Panc1 (cell line): ENCODE results near the gene UBAC2. TPM values are rescaled to one million over a fixed set of nuclear protein-coding genes. Genes with fewer than 3 reads are reported as not detected.

Source experiments
- ATAC-seq: fragments of 200-7000 bp; cut with Tn5 transposase; 2 replicates; pipeline ENCODE4 v1.9.1; 2020; ENCODE audit warnings: mild to moderate bottlenecking, moderate library complexity
- BruUV-seq: library from RNA; stranded (reverse); fragments of 400-500 nt; replicated peaks from 2 replicates; lab custom pipeline; 2021; lab: Mats Ljungman, UMichigan
- CTCF ChIA-PET: fragments of 300-600 bp; sonication (Branson Sonifier 250); formaldehyde crosslinking; loops from one replicate; lab custom pipeline; 2022; ENCODE audit warnings: antibody characterized with exemption; lab: Charles Lee
- POLR2A ChIA-PET: fragments of 300-600 bp; sonication (Branson Sonifier 250); formaldehyde crosslinking; loops from one replicate; lab custom pipeline; 2022; ENCODE audit warnings: antibody characterized with exemption; lab: Charles Lee
- DNase-seq: peaks from one replicate; pipeline ENCODE4 v3.0.0-alpha.2; 2010; ENCODE audit warnings: low read depth, low spot score
- H3K27ac ChIP-seq: 2 replicates; pipeline ENCODE4 v1.5.1; 2011; ENCODE audit warnings: mild to moderate bottlenecking, low read length, inconsistent platforms
- H3K27me3 ChIP-seq: fragments of 200-500 bp; sonication (Bioruptor generic); 2 replicates; pipeline ENCODE4 v1.6.0; 2014; ENCODE audit warnings: low read length, inconsistent platforms; ENCODE audit not compliant: control insufficient read depth, insufficient read depth
- H3K36me3 ChIP-seq: fragments of 200-500 bp; sonication (Bioruptor generic); 2 replicates; pipeline ENCODE4 v1.5.1; 2014; ENCODE audit warnings: inconsistent platforms, mild to moderate bottlenecking, low read length, moderate library complexity; ENCODE audit not compliant: control insufficient read depth, insufficient read depth
- H3K4me1 ChIP-seq: 2 replicates; pipeline ENCODE4 v1.5.1; 2011; ENCODE audit warnings: inconsistent platforms, mild to moderate bottlenecking, low read length, moderate library complexity; ENCODE audit not compliant: control insufficient read depth, insufficient read depth
- H3K4me3 ChIP-seq, 2 experiments: 2 replicates each; pipeline ENCODE4 v1.5.1; 2011 to 2012; ENCODE audit warnings: low read depth in 2 of 2, low read length in 2 of 2, mild to moderate bottlenecking in 2 of 2, inconsistent platforms in 1 of 2, moderate library complexity in 1 of 2
- H3K9me3 ChIP-seq: fragments of 200-500 bp; sonication (Bioruptor generic); 2 replicates; pipeline ENCODE4 v1.5.1; 2014; ENCODE audit warnings: low read depth, mild to moderate bottlenecking, inconsistent platforms, low read length, moderate library complexity; ENCODE audit not compliant: control insufficient read depth, insufficient read depth
- CTCF ChIP-seq: fragments of 450-650 bp; IDR thresholded peaks from 2 replicates; pipeline ENCODE4 v1.5.1; 2017; ENCODE audit warnings: mild to moderate bottlenecking
- POLR2AphosphoS5 ChIP-seq: IDR thresholded peaks from 2 replicates; pipeline ENCODE4 v1.6.1; 2012; ENCODE audit warnings: mild to moderate bottlenecking, low read depth, low read length, moderate library complexity
- REST ChIP-seq, 2 experiments: IDR thresholded peaks; 2 replicates each; pipeline ENCODE4 v1.6.1; 2011 to 2012; ENCODE audit warnings: low read depth in 2 of 2, control low read depth in 1 of 2, low read length in 1 of 2, mild to moderate bottlenecking in 1 of 2, moderate library complexity in 1 of 2; ENCODE audit not compliant: insufficient read depth in 1 of 2
- SIN3A ChIP-seq: IDR thresholded peaks from 2 replicates; pipeline ENCODE4 v1.6.1; 2012; ENCODE audit warnings: low read depth, mild to moderate bottlenecking, low read length, moderate library complexity, borderline replicate concordance; ENCODE audit not compliant: insufficient read depth
- TCF7L2 ChIP-seq: IDR thresholded peaks from 2 replicates; pipeline ENCODE4 v1.6.1; 2011; ENCODE audit warnings: mild to moderate bottlenecking, low read depth, low read length, inconsistent platforms
- in situ Hi-C: cut with HindIII; loops from 2 replicates; pipeline ENCODE4 v1.10.0; 2016; ENCODE audit warnings: low sequenced_read_pairs, low pct_unique_long_range_greater_than_20kb
- intact Hi-C: fragments of 100-400 bp; cut with micrococcal nuclease; formaldehyde crosslinking; loops from one replicate; pipeline ENCODE4 v1.10.0; 2022; ENCODE audit not compliant: unreplicated experiment
- total RNA-seq: library from RNA; stranded (reverse); gene quantifications from one replicate; pipeline ENCODE4 v1.2.1, GENCODE V29; 2021; ENCODE audit not compliant: unreplicated experiment

UBAC2 gene
- total RNA-seq, 1 experiment from 2014 or later, result 40.8 TPM

- Histone ChIP-seq H3K36me3 (peaks cover 8% of the 10 kb centered on the region; the same call in 1 of the 2 replicates), H3K9me3 (no peaks in the 10 kb centered on the region), H3K27ac (no peak overlapping the region), H3K4me3 (no peak overlapping the region), H3K4me1 (peaks cover 9% of the 10 kb centered on the region), H3K27me3 (no peaks in the 10 kb centered on the region)
- POLR2A ChIA-PET, result interaction anchor here (1.0 kb wide), 1 partner anchor 69 kb away, joined by 3 read pairs; no protein-coding TSS in a partner anchor
- DNase-seq (no peak), ATAC-seq (no peak)
- BruUV-seq, result no TSS peak
- no peak for TF ChIP-seq TCF7L2
- TF ChIP-seq CTCF, result no peak
- TF ChIP-seq POLR2AphosphoS5, result no peak
- no peak for TF ChIP-seq SIN3A
- no peak for TF ChIP-seq REST (IDR thresholded peaks at IDR 0.05; ENCODE audit: insufficient read depth in 1 of 2, low read depth in 2 of 2, low read length in 1 of 2)
- CTCF ChIA-PET, result interaction anchor here (0.7 kb wide), 1 partner anchor 67 kb away, joined by 3 read pairs; no protein-coding TSS in a partner anchor
- intact Hi-C loops, result no loop called here
- in situ Hi-C loops, result no loop called here
Observed at GRCh38 chr13:99197117-99197651, 3.5 kb upstream of the UBAC2 start.

DNA sequence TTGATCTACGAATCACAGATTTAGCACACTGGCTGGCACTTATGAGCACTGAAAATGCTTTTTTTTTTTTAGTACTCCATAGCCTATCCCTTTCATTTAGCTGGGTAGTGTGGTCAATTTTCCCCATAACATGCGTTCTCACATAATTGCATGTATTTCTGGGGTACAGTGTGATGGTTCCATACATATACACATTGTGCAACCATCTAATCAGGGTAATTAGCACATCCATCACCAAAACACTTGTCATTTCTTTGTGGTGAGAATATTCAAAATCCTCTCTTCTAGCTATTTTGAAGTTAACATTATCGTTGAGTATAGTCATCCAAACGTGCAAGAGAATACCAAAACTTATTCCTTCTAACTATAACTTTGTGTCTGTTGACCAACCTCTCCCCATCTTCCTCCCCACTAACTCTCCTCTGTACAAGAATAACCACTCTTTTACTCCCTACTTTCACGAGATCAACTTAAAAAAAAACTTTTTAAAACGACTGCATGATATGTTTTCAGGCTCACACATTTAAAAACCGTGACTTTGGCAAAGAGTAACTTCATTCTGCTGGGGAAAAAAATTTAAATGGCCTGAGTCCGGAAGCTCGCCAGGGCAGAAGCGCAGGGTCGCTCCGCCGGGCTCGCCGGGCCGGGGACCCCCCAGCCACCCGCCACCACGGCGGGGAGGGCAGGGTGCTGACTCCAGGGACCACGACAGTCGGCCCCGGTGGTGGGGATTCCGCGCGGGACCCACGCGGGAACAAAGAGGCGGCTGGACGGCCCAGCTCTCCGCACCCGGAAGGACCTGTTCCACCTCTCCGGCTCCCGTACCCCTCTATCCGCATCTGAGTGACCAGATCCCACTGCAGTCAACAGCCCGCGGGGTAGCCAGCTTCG lies 868 bp upstream of the UBAC2 start:
- intact Hi-C loops (no loop called here), in situ Hi-C loops (no loop called here)
- CTCF ChIA-PET, result interaction anchor here (0.6 kb wide), 1 partner anchor 225 kb away, joined by 4 read pairs; no protein-coding TSS in a partner anchor
- Histone ChIP-seq H3K4me1 (peaks cover 13% of the 10 kb centered on the region), H3K9me3 (no peaks in the 10 kb centered on the region), H3K27ac (peak overlapping the region; percentile 89), H3K27me3 (no peaks in the 10 kb centered on the region), H3K4me3 (peak overlapping the region; percentile 85 to 87), H3K36me3 (peaks cover 8% of the 10 kb centered on the region; the same call in 1 of the 2 replicates)
- BruUV-seq, result TSS peak; percentile 91
- ATAC-seq (no peak; the same call in 1 of the 2 replicates), DNase-seq (no peak)
- POLR2A ChIA-PET, result interaction anchor here (0.7 kb wide), 1 partner anchor 1618 kb away, joined by 4 read pairs; no protein-coding TSS in a partner anchor
- TF ChIP-seq REST (IDR thresholded peaks at IDR 0.05; ENCODE audit: insufficient read depth in 1 of 2, low read depth in 2 of 2, low read length in 1 of 2) (no peak), SIN3A (no peak), POLR2AphosphoS5 (no peak), TCF7L2 (no peak), CTCF (no peak)
